OCI-LY1 (cell line): ENCODE results near the gene KRTAP9-9.
"Not testable (repeated sequence)": the region's sequence is repeated elsewhere in the genome, so short reads cannot be mapped to it uniquely, and the experiment has no call there.

ENCODE experiments used
- CTCF ChIP-seq: fragments of 200-600 bp; sonication (generic), shearing (Covaris generic); IDR thresholded peaks from 2 replicates; pipeline ENCODE4 v1.5.1; 2017; ENCODE audit warnings: mild to moderate bottlenecking, antibody characterized with exemption, low read length, moderate library complexity, mixed read lengths
- EZH2 ChIP-seq: fragments of 200-600 bp; sonication (generic), shearing (Covaris generic); IDR thresholded peaks from 2 replicates; pipeline ENCODE4 v1.8.0; 2017; ENCODE audit warnings: borderline replicate concordance, mixed run types, mild to moderate bottlenecking, antibody characterized with exemption, low read length, moderate library complexity, mixed read lengths

- TF ChIP-seq CTCF, EZH2: not testable (repeated sequence)
Observed at GRCh38 chr17:41237949-41238437, 17.2 kb upstream of the KRTAP9-9 start, which contains the start of gene KRTAP9-8.
